Right lobe of liver (tissue), 4 donors: ENCODE data around the gene ZNF579.

ENCODE experiments used
- CTCF ChIP-seq, 4 donors: fragments of 200-600 bp in 3 of 4; fragments of 450-650 bp in 1 of 4; IDR thresholded peaks; one replicate each; pipeline versions ENCODE4 v1.5.1 to v1.8.0; 2016 to 2022; ENCODE audit warnings: antibody characterized with exemption in 4 of 4, mild to moderate bottlenecking in 2 of 4
- POLR2A ChIP-seq: fragments of 450-650 bp; IDR thresholded peaks from one replicate; pipeline ENCODE4 v1.6.1; 2017; ENCODE audit warnings: antibody characterized with exemption, mild to moderate bottlenecking
- donor health status: DM: no; HTN: no; CAD: no.
- donor health status: DM: no; HTN: no; CAD: no.
- donor health status: DM: no; HTN: yes; CAD: no.

GRCh38 chr19:55536951-55537740 lies 43.5 kb downstream of the ZNF579 start, which contains the start of gene SBK2:
- TF ChIP-seq CTCF (IDR thresholded peaks at IDR 0.05) (no peak), POLR2A (no peak)
